ENCODE data around the gene TNRC6B.

DNA sequence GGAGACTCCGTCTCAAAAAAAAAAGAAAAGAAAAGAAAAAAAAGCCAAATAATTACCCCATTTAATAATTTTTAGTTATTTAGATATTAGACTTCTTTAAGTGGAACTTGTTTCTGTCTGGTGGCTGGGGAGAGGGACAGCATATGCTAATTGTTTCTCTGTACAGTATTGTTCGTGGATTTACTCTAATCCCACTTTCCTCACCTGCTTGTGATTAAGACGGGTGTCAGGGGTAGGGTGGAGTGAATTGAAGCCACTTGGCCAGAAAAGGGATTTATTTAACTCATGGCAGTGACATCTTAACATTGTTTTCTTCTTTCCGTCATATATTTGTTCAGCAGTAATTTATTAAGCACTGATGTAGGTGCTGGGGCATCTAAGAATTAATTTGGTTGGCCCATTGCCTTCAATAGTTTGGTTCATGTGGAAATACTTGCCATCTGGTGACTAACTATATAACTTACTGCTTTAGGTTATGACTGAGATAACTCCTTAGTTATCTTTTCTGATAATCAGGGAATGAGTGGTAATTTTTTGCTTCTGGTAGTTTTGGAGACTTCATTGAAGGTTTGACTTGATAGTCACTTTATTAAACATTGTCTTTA is 4.6 kb downstream of the TNRC6B start:
- TF ChIP-seq POLR2A (IDR thresholded peaks at IDR 0.05; ENCODE audit: low read depth, low read length): no peak
- no peak for TF ChIP-seq POLR2AphosphoS5 (IDR thresholded peaks at IDR 0.05; ENCODE audit: low read depth, low read length)
- no peak for TF ChIP-seq SPI1 (IDR thresholded peaks at IDR 0.05; ENCODE audit: low read depth, low read length)
- TF ChIP-seq TAF1 (IDR thresholded peaks at IDR 0.05; ENCODE audit: low read depth, low read length): no peak
- TF ChIP-seq PAX5 (IDR thresholded peaks at IDR 0.05; ENCODE audit: insufficient read depth, low read length, severe bottlenecking): no peak
- no peak for TF ChIP-seq POU2F2 (IDR thresholded peaks at IDR 0.05; ENCODE audit: low read depth, low read length)
